ENCODE results near the gene SIK3.

- TF ChIP-seq POLR2A (IDR thresholded peaks at IDR 0.05) (no peak), CTCF (IDR thresholded peaks at IDR 0.05) (no peak)
Observed at GRCh38 chr11:117044287-117045035, 53.8 kb downstream of the SIK3 start.

All from prostate gland (tissue), 2 donors.